Glutamatergic neuron (in vitro differentiated cells): ENCODE data around the gene MMAB. TPM values are rescaled to one million over a fixed set of nuclear protein-coding genes. Genes with fewer than 3 reads are reported as not detected.
A peak's percentile ranks its signal among the peaks of the same experiment; 100 is the strongest.

Experiments used
- DNase-seq: peaks from one replicate; pipeline ENCODE4 v3.0.0; 2022
- H3K27ac Mint-ChIP-seq: one replicate; pipeline ENCODE4 v1.8.0; 2020; ENCODE audit warnings: mild to moderate bottlenecking, mixed read lengths, inconsistent platforms; ENCODE audit not compliant: unreplicated experiment
- H3K27me3 Mint-ChIP-seq: one replicate; pipeline ENCODE4 v1.8.0; 2020; ENCODE audit warnings: mild to moderate bottlenecking, moderate library complexity, mixed read lengths, inconsistent platforms; ENCODE audit not compliant: unreplicated experiment
- H3K36me3 Mint-ChIP-seq: one replicate; pipeline ENCODE4 v1.8.0; 2020; ENCODE audit warnings: mild to moderate bottlenecking, mixed read lengths, inconsistent platforms; ENCODE audit not compliant: unreplicated experiment
- H3K4me1 Mint-ChIP-seq: one replicate; pipeline ENCODE4 v1.8.0; 2020; ENCODE audit warnings: mild to moderate bottlenecking, low read depth, mixed read lengths, inconsistent platforms; ENCODE audit not compliant: unreplicated experiment
- H3K4me3 Mint-ChIP-seq: one replicate; pipeline ENCODE4 v1.8.0; 2020; ENCODE audit warnings: mild to moderate bottlenecking, mixed read lengths, inconsistent platforms; ENCODE audit not compliant: unreplicated experiment
- H3K9me3 Mint-ChIP-seq: one replicate; pipeline ENCODE4 v1.8.0; 2020; ENCODE audit warnings: mild to moderate bottlenecking, moderate library complexity, mixed read lengths, inconsistent platforms; ENCODE audit not compliant: unreplicated experiment
- CTCF ChIP-seq: fragments of 200-600 bp; sonication (generic); IDR thresholded peaks from one replicate; pipeline ENCODE4 v1.5.0; 2021; ENCODE audit not compliant: partially characterized antibody, unreplicated experiment
- total RNA-seq: library from RNA; stranded (reverse); fragmentation: NEBNext Ultra II Directional; extraction: Animal tissue kit (Norgen Biotek cat#: 25700); gene quantifications from one replicate; pipeline ENCODE4 v1.2.1, GENCODE V29; 2021; ENCODE audit not compliant: unreplicated experiment

MMAB gene
- total RNA-seq, 1 donor from 2014 or later, result 28.7 TPM

- peaks cover 16% of the 10 kb centered on the region for H3K9me3 Mint-ChIP-seq
- peak; percentile 51 for DNase-seq
- peak overlapping the region; percentile 46 for H3K4me3 Mint-ChIP-seq
- TF ChIP-seq CTCF, result no peak
- H3K36me3 Mint-ChIP-seq, result peaks cover 8% of the 10 kb centered on the region
- peak overlapping the region; percentile 82 for H3K27ac Mint-ChIP-seq
- peaks cover 19% of the 10 kb centered on the region for H3K27me3 Mint-ChIP-seq
- H3K4me1 Mint-ChIP-seq, result peaks cover 42% of the 10 kb centered on the region
These were observed 19.0 kb upstream of the MMAB start for GRCh38 chr12:109592195-109592904.

- H3K4me1 Mint-ChIP-seq, result peaks cover 41% of the 10 kb centered on the region
- H3K27ac Mint-ChIP-seq, result peak overlapping the region; percentile 82
- peaks cover 15% of the 10 kb centered on the region for H3K9me3 Mint-ChIP-seq
- H3K36me3 Mint-ChIP-seq, result peaks cover 8% of the 10 kb centered on the region
- H3K27me3 Mint-ChIP-seq, result peaks cover 19% of the 10 kb centered on the region
- H3K4me3 Mint-ChIP-seq, result no peak overlapping the region
- peak; percentile 54 for DNase-seq
- TF ChIP-seq CTCF, result no peak
These were observed 17.7 kb upstream of the MMAB start for GRCh38 chr12:109591041-109591440.

GRCh38 chr12:109590566-109590965 is 17.3 kb upstream of the MMAB start:
- Mint-ChIP-seq H3K4me1 (peaks cover 41% of the 10 kb centered on the region), H3K27ac (peak overlapping the region; percentile 82), H3K4me3 (no peak overlapping the region), H3K27me3 (peaks cover 19% of the 10 kb centered on the region), H3K9me3 (peaks cover 15% of the 10 kb centered on the region), H3K36me3 (peaks cover 8% of the 10 kb centered on the region)
- DNase-seq, result no peak
- no peak for TF ChIP-seq CTCF

- H3K27ac Mint-ChIP-seq, result peak overlapping the region; percentile 82
- H3K9me3 Mint-ChIP-seq, result peaks cover 14% of the 10 kb centered on the region
- TF ChIP-seq CTCF, result no peak
- no peak for DNase-seq
- H3K36me3 Mint-ChIP-seq, result peaks cover 8% of the 10 kb centered on the region
- no peak overlapping the region for H3K4me3 Mint-ChIP-seq
- H3K27me3 Mint-ChIP-seq, result peaks cover 19% of the 10 kb centered on the region
- peaks cover 45% of the 10 kb centered on the region for H3K4me1 Mint-ChIP-seq
These were observed 16.5 kb upstream of the MMAB start for GRCh38 chr12:109589691-109590245.

- H3K4me3 Mint-ChIP-seq, result no peak overlapping the region
- peaks cover 11% of the 10 kb centered on the region for H3K9me3 Mint-ChIP-seq
- no peak for TF ChIP-seq CTCF
- peaks cover 45% of the 10 kb centered on the region for H3K4me1 Mint-ChIP-seq
- H3K36me3 Mint-ChIP-seq, result peaks cover 8% of the 10 kb centered on the region
- peaks cover 16% of the 10 kb centered on the region for H3K27me3 Mint-ChIP-seq
- peak overlapping the region; percentile 30 for H3K27ac Mint-ChIP-seq
- DNase-seq, result no peak
These were observed 15.9 kb upstream of the MMAB start for GRCh38 chr12:109589240-109589590.
